ENCODE data around the gene COTL1.

GRCh38 chr16:84582958-84583516 is 34.8 kb downstream of the COTL1 start:
- TF ChIP-seq CTCF (conservative IDR thresholded peaks at IDR 0.05; ENCODE audit: low read depth, low read length) (no peak), EZH2 (IDR thresholded peaks at IDR 0.05; ENCODE audit: low read length, unreplicated experiment) (no peak), EZH2phosphoT487 (IDR thresholded peaks at IDR 0.05; ENCODE audit: borderline replicate concordance, low read length) (no peak)
